SK-N-SH treated with all-trans-retinoic acid at 6 μM for 48 hours (cell line): Measurements from ENCODE around the gene SLC25A6.

Experiments
- ATAC-seq: fragments of 200-7000 bp; cut with Tn5 transposase; 3 replicates; pipeline ENCODE4 v1.9.1; 2020; ENCODE audit warnings: mild to moderate bottlenecking, moderate library complexity
- ARNTL ChIP-seq: fragments of 450-650 bp; formaldehyde crosslinking; IDR thresholded peaks from 2 replicates; pipeline ENCODE4 v1.5.0; 2020; ENCODE audit warnings: low read depth, mild to moderate bottlenecking, moderate library complexity, borderline replicate concordance
- BACH2 ChIP-seq: fragments of 250-450 bp; sonication (Bioruptor Pico); IDR thresholded peaks from 2 replicates; pipeline ENCODE4 v1.9.0; 2021; ENCODE audit warnings: mild to moderate bottlenecking, borderline replicate concordance
- CSDC2 ChIP-seq: fragments of 250-450 bp; sonication (Bioruptor Pico); IDR thresholded peaks from 2 replicates; pipeline ENCODE4 v1.5.0; 2020; ENCODE audit warnings: mild to moderate bottlenecking, moderate library complexity
- ESRRG ChIP-seq: fragments of 250-450 bp; sonication (Bioruptor Pico); IDR thresholded peaks from 2 replicates; pipeline ENCODE4 v1.6.1; 2021; ENCODE audit warnings: mild to moderate bottlenecking
- GLIS3 ChIP-seq: fragments of 250-450 bp; sonication (Bioruptor Pico); IDR thresholded peaks from 2 replicates; pipeline ENCODE4 v1.5.0; 2020; ENCODE audit warnings: mild to moderate bottlenecking, moderate library complexity
- OSR1 ChIP-seq: fragments of 250-450 bp; sonication (Bioruptor Pico); IDR thresholded peaks from 2 replicates; pipeline ENCODE4 v1.8.0; 2022; ENCODE audit warnings: moderate library complexity, mild to moderate bottlenecking, inconsistent platforms
- PPARA ChIP-seq: fragments of 250-450 bp; sonication (Bioruptor Pico); IDR thresholded peaks from 2 replicates; pipeline ENCODE4 v1.5.0; 2020; ENCODE audit warnings: mild to moderate bottlenecking, borderline replicate concordance
- RARB ChIP-seq: fragments of 250-450 bp; sonication (Bioruptor Pico); IDR thresholded peaks from 2 replicates; pipeline ENCODE4 v1.8.0; 2021; ENCODE audit warnings: mild to moderate bottlenecking, moderate library complexity
- SNAI2 ChIP-seq: fragments of 250-450 bp; sonication (Bioruptor Pico); IDR thresholded peaks from 2 replicates; pipeline ENCODE4 v1.5.0; 2020; ENCODE audit warnings: mild to moderate bottlenecking, moderate library complexity
- TCF4 ChIP-seq: fragments of 250-450 bp; sonication (Bioruptor Pico); IDR thresholded peaks from 2 replicates; pipeline ENCODE4 v1.8.0; 2021; ENCODE audit warnings: mild to moderate bottlenecking, moderate library complexity, borderline replicate concordance
- TOX ChIP-seq: fragments of 250-450 bp; sonication (Bioruptor Pico); IDR thresholded peaks from 2 replicates; pipeline ENCODE4 v1.8.0; 2021; ENCODE audit warnings: mild to moderate bottlenecking, moderate library complexity, borderline replicate concordance
- ZC3H10 ChIP-seq: fragments of 250-450 bp; sonication (Bioruptor Pico); IDR thresholded peaks from 2 replicates; pipeline ENCODE4 v1.5.1; 2021; ENCODE audit warnings: mild to moderate bottlenecking, moderate library complexity
- ZFP3 ChIP-seq: fragments of 250-450 bp; sonication (Bioruptor Pico); IDR thresholded peaks from 2 replicates; pipeline ENCODE4 v1.5.0; 2020; ENCODE audit warnings: mild to moderate bottlenecking, moderate library complexity
- ZFP30 ChIP-seq: fragments of 450-650 bp; formaldehyde crosslinking; IDR thresholded peaks from 2 replicates; pipeline ENCODE4 v1.5.0; 2022; ENCODE audit warnings: mild to moderate bottlenecking, moderate library complexity
- ZNF565 ChIP-seq: fragments of 450-650 bp; formaldehyde crosslinking; conservative IDR thresholded peaks from 2 replicates; pipeline ENCODE4 v1.5.0; 2020; ENCODE audit warnings: low read depth, mild to moderate bottlenecking, moderate library complexity
- ZNF70 ChIP-seq: fragments of 450-650 bp; formaldehyde crosslinking; IDR thresholded peaks from 2 replicates; pipeline ENCODE4 v1.5.0; 2020; ENCODE audit warnings: mild to moderate bottlenecking, moderate library complexity
- ZNF8 ChIP-seq: fragments of 450-650 bp; formaldehyde crosslinking; IDR thresholded peaks from 2 replicates; pipeline ENCODE4 v1.5.0; 2020; ENCODE audit warnings: mild to moderate bottlenecking, moderate library complexity
- TF ChIP-seq, protein P1 (sequence below): fragments of 250-450 bp; sonication (Bioruptor Pico); IDR thresholded peaks from 2 replicates; pipeline ENCODE4 v1.5.1; 2020; ENCODE audit warnings: low read depth, mild to moderate bottlenecking, moderate library complexity
- TF ChIP-seq, protein P2 (sequence below): fragments of 250-450 bp; sonication (Bioruptor Pico); IDR thresholded peaks from 2 replicates; pipeline ENCODE4 v1.8.0; 2020; ENCODE audit warnings: mild to moderate bottlenecking, moderate library complexity, borderline replicate concordance
- TF ChIP-seq, protein P3 (sequence below): fragments of 250-450 bp; sonication (Bioruptor Pico); IDR thresholded peaks from 2 replicates; pipeline ENCODE4 v1.5.1; 2021; ENCODE audit warnings: mild to moderate bottlenecking, moderate library complexity
- TF ChIP-seq, protein P4 (sequence below): fragments of 250-450 bp; sonication (Bioruptor Pico); IDR thresholded peaks from 2 replicates; pipeline ENCODE4 v1.5.0; 2020; ENCODE audit warnings: mild to moderate bottlenecking, moderate library complexity
- TF ChIP-seq, protein P5 (sequence below): fragments of 250-450 bp; sonication (Bioruptor Pico); IDR thresholded peaks from 2 replicates; pipeline ENCODE4 v1.8.0; 2021; ENCODE audit warnings: low read depth, mild to moderate bottlenecking, moderate library complexity, borderline replicate concordance

The SLC25A6 gene

DNA sequence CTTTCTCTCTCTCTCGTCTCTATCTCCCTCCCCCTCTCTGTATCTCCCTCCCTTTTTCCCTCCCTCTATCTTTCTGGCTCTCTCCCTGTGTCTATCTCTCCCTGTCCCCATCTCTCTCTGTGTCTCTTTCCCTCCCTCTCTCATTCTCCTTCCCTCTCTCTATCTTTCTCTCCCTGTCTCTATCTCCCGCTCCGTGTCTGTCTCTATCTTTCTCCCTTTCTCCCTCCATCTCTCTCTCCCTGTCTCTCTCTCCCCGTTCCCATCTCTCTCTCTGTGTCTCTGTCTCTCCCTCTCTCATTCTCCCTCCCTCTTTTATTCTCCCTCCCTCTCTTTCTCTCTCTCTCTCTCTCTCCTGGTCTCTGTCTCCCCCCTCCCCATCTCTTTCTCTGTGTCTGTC, 32.4 kb downstream of the SLC25A6 start:
- ATAC-seq = no peak
- TF ChIP-seq SNAI2 (CRISPR knock-in tag) (no peak), ZFP3 (CRISPR knock-in tag) (no peak), PPARA (CRISPR knock-in tag) (no peak), OSR1 (CRISPR knock-in tag) (no peak), ARNTL (no peak), ZC3H10 (CRISPR knock-in tag) (no peak), CSDC2 (no peak), ESRRG (CRISPR knock-in tag) (no peak), TOX (CRISPR knock-in tag) (no peak), ZNF8 (no peak), ZNF565 (CRISPR knock-in tag) (no peak), ZFP30 (no peak), RARB (CRISPR knock-in tag) (no peak)
- TF ChIP-seq, protein P1, sequence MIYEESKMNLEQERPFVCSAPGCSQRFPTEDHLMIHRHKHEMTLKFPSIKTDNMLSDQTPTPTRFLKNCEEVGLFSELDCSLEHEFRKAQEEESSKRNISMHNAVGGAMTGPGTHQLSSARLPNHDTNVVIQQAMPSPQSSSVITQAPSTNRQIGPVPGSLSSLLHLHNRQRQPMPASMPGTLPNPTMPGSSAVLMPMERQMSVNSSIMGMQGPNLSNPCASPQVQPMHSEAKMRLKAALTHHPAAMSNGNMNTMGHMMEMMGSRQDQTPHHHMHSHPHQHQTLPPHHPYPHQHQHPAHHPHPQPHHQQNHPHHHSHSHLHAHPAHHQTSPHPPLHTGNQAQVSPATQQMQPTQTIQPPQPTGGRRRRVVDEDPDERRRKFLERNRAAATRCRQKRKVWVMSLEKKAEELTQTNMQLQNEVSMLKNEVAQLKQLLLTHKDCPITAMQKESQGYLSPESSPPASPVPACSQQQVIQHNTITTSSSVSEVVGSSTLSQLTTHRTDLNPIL (CRISPR knock-in tag) = no peak
- TF ChIP-seq, protein P2, sequence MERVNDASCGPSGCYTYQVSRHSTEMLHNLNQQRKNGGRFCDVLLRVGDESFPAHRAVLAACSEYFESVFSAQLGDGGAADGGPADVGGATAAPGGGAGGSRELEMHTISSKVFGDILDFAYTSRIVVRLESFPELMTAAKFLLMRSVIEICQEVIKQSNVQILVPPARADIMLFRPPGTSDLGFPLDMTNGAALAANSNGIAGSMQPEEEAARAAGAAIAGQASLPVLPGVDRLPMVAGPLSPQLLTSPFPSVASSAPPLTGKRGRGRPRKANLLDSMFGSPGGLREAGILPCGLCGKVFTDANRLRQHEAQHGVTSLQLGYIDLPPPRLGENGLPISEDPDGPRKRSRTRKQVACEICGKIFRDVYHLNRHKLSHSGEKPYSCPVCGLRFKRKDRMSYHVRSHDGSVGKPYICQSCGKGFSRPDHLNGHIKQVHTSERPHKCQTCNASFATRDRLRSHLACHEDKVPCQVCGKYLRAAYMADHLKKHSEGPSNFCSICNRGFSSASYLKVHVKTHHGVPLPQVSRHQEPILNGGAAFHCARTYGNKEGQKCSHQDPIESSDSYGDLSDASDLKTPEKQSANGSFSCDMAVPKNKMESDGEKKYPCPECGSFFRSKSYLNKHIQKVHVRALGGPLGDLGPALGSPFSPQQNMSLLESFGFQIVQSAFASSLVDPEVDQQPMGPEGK (CRISPR knock-in tag) = no peak

DNA sequence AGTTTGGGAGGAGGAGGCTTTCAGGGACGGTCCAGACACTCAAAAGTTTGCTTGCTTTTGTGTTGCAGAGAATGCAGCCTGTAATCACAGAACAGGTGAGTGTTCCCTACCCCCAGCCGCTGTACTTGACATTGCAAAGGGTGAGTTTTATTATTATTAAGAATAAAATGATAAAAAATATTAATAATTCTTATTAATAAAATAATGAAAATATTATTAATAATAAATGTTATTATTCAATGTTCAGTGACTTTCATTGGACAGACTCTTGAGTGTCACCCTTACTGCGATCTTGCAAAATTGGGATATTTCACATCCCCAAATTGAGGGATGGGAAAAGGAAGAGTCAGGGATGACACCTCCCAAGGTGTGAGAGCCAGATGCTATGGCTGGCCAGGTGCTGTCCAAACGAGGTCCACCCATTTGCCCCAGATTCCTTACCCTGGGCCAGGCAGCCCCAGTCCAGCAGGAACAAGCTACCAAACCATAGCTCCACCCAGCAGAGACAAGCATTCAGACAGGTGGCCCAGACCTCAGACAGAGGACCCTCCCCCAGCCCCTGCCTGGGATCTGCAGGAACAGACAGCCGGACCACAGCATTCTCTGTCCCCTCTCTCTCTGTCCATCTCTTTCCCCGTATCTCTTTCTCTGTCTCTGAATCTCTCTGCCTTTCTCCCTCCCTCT, 33.0 kb downstream of the SLC25A6 start:
- TF ChIP-seq ZFP3 (CRISPR knock-in tag) (no peak), TCF4 (CRISPR knock-in tag) (no peak), TOX (CRISPR knock-in tag) (no peak), ZFP30 (no peak), PPARA (CRISPR knock-in tag) (no peak), BACH2 (no peak), ZC3H10 (CRISPR knock-in tag) (no peak), RARB (CRISPR knock-in tag) (no peak), ARNTL (no peak), ZNF70 (CRISPR knock-in tag) (no peak), ZNF565 (CRISPR knock-in tag) (no peak), ZNF8 (no peak), CSDC2 (no peak), GLIS3 (CRISPR knock-in tag) (no peak), OSR1 (CRISPR knock-in tag) (no peak)
- TF ChIP-seq, protein P3, sequence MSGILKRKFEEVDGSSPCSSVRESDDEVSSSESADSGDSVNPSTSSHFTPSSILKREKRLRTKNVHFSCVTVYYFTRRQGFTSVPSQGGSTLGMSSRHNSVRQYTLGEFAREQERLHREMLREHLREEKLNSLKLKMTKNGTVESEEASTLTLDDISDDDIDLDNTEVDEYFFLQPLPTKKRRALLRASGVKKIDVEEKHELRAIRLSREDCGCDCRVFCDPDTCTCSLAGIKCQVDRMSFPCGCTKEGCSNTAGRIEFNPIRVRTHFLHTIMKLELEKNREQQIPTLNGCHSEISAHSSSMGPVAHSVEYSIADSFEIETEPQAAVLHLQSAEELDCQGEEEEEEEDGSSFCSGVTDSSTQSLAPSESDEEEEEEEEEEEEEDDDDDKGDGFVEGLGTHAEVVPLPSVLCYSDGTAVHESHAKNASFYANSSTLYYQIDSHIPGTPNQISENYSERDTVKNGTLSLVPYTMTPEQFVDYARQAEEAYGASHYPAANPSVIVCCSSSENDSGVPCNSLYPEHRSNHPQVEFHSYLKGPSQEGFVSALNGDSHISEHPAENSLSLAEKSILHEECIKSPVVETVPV (CRISPR knock-in tag) = no peak
- TF ChIP-seq, protein P4, sequence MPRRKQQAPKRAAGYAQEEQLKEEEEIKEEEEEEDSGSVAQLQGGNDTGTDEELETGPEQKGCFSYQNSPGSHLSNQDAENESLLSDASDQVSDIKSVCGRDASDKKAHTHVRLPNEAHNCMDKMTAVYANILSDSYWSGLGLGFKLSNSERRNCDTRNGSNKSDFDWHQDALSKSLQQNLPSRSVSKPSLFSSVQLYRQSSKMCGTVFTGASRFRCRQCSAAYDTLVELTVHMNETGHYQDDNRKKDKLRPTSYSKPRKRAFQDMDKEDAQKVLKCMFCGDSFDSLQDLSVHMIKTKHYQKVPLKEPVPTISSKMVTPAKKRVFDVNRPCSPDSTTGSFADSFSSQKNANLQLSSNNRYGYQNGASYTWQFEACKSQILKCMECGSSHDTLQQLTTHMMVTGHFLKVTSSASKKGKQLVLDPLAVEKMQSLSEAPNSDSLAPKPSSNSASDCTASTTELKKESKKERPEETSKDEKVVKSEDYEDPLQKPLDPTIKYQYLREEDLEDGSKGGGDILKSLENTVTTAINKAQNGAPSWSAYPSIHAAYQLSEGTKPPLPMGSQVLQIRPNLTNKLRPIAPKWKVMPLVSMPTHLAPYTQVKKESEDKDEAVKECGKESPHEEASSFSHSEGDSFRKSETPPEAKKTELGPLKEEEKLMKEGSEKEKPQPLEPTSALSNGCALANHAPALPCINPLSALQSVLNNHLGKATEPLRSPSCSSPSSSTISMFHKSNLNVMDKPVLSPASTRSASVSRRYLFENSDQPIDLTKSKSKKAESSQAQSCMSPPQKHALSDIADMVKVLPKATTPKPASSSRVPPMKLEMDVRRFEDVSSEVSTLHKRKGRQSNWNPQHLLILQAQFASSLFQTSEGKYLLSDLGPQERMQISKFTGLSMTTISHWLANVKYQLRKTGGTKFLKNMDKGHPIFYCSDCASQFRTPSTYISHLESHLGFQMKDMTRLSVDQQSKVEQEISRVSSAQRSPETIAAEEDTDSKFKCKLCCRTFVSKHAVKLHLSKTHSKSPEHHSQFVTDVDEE (CRISPR knock-in tag) = no peak
- TF ChIP-seq, protein P5, sequence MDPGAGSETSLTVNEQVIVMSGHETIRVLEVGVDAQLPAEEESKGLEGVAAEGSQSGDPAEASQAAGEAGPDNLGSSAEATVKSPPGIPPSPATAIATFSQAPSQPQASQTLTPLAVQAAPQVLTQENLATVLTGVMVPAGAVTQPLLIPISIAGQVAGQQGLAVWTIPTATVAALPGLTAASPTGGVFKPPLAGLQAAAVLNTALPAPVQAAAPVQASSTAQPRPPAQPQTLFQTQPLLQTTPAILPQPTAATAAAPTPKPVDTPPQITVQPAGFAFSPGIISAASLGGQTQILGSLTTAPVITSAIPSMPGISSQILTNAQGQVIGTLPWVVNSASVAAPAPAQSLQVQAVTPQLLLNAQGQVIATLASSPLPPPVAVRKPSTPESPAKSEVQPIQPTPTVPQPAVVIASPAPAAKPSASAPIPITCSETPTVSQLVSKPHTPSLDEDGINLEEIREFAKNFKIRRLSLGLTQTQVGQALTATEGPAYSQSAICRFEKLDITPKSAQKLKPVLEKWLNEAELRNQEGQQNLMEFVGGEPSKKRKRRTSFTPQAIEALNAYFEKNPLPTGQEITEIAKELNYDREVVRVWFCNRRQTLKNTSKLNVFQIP (CRISPR knock-in tag) = no peak
- TF ChIP-seq, all 23 proteins: peak for 0
- ATAC-seq = no peak
